NCI-H2196 (cell line): Measurements from ENCODE around the gene METTL26.
"Not testable (repeated sequence)": the region's sequence is repeated elsewhere in the genome, so short reads cannot be mapped to it uniquely, and the experiment has no call there.

ENCODE experiments used
- DNase-seq: peaks from one replicate; lab custom pipeline; 2025; ENCODE audit not compliant: unreplicated experiment; lab: John Stamatoyannopoulos, UW

The METTL26 gene

DNA sequence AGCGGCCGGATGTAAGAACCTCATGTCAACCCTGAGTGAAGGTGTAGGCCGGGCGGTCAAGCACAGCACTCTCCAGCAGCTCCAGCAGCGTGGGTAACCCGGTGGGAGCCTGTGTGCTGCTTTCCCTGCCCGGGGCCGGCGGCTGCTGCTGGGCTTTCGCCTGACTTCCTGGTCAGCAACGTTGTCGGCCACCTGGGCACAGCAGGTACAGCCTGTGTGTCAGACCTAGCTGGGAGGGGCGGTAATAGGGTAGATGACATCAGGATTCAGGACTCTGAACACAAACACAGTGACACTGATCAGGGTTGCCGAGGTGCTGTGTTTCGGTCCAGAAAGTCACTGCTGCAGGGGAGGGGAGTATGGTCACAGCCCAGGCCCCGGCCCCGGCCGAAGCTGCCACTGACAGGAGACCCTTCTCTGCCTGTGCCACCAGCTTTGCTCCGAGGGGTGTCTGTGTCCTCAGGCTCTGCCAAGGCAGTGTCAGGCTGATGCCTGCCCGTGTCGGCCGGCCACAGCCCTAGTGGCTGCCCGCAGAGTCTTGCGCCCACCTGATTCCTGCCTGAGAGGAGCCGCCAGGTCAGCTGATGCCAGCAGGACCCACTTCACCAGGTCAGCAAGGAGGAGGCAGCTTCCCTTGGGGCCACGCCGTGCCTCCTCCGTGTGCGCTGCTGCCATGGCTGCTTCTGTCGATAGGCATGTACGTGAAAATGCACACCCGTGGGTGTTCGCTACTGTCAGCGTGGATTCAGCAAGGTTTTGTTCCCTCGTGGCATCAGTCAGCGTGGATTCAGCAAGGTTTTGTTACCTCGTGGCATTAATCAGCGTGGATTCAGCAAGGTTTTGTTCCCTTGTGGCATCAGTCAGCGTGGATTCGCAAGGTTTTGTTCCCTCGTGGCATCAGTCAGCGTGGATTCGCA is 37.0 kb downstream of the METTL26 start:
- no peak for DNase-seq

GRCh38 chr16:597655-598054 is 38.5 kb downstream of the METTL26 start:
- not testable (repeated sequence) for DNase-seq

GRCh38 chr16:596736-597060 is 39.4 kb downstream of the METTL26 start:
- no peak for DNase-seq

DNA sequence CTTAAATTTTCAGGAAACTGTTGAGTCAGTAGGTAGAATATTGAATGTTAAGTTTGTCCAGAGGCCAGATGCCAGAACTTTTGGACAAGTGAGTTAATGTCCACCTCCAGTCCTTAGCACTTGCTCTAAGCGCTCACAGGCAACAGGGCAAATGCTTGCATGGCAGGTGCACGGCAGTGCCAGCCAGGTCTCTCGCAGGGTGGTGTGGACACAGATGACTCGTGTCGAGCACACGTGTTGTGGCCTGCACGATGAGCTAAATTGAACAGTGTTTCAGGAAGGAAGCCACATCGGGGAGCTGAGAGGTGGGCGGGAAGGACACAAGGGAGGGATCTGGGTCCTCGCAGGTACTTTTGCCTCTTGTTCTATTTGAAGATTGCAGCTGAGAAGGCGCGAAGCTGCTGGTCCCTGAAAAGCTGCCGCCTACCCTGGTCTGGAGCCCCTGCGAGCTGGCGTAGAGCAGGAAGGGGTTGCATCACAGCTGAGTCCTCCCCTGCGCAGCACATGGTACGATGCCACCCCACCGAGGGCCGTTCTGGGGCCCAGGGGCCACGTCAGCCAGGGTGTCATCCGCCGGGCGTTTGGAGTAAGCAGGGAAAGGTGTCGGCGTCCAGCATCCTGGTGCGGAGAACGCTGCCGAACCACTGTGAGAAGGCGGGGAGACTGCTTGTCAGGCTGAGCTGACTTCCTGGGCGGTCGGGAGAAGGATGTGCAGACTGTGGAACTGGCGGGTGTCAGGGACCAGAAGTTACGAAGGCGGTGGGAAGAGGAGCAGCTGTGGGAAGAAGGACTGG is 40.0 kb downstream of the METTL26 start:
- peak; percentile 67 for DNase-seq

DNA sequence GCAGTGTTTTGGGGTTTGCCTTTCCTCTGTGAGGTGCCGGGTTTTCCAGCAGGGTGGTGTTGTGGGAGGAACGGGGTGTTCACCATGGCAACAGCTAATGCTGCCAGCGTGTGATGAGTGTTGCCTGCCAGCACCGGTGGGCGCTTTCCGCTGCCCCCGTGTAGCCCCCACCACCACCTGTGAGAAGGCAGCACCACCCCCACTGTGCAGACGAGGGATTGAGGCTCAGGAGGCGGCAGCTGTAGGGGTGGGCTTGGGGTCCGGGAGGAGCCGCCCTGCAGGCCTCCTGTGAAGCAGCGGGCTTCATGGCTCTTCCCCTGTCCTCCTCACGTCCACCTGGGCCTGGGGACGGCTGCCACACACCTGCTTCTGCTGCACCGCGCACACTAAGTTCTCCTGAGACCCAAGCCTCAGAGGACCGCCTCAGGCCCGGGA is 41.0 kb downstream of the METTL26 start:
- DNase-seq, result no peak

- no peak for DNase-seq
Measured at GRCh38 chr16:593807-594206, 42.3 kb downstream of the METTL26 start.

- DNase-seq, result peak; percentile 82
Measured at GRCh38 chr16:593406-593805, 42.7 kb downstream of the METTL26 start.

- DNase-seq, result peak; percentile 88
Measured at GRCh38 chr16:592518-593306, 43.4 kb downstream of the METTL26 start.

DNA sequence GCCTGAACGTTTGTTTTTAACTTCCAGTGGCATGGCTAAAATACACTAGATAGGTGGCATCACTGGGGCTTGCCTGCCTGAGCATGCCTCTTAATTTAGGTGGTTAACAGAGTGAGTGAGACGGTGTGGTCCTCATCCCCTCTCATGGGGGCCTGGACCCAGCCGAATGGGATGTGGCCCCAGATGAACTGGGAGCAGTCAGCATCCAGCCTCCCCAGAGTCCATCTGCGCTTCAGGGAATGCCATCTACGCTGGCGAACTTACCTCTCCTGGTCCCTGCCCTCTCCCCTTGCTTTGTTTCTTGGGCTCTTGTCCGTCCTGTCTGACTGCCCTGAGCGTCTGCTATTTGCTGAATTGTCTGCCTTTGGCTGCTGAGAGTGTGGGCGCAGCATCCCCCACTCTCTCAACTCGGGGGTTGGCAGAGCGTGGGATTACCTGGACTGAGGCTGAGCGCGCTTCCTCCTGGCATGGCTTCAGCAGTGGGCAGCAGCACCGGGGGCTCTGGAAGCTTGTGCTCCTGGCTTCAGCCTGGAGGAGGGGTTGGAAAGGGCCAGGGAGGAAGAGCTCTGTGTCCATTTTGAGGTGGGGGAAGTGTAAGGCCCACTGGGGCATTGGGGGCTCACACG is 44.1 kb downstream of the METTL26 start:
- no peak for DNase-seq

DNA sequence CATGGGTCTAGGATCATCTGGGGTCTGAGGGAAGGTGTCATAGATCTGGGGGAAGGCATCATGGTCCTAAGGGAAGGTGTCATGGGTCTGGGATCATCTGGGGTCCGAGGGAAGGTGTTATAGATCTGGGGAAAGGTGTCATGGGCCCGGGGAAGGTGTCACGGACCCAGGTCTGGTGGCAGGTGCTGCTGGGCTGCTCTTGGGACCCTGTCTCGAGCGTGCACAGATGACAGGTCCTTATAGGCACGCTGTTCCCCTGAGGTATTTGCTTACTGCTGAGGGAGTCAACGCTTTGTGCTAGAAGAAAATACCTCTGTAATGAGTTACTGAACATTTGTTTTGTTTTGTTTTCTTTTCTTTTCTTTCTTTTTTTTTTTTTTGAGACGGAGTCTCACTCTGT is 44.9 kb downstream of the METTL26 start:
- no peak for DNase-seq

- DNase-seq, result no peak
Measured at GRCh38 chr16:590815-591200, 45.3 kb downstream of the METTL26 start.

- no peak for DNase-seq
Measured at GRCh38 chr16:590188-590814, 45.8 kb downstream of the METTL26 start.

GRCh38 chr16:589658-590187 is 46.4 kb downstream of the METTL26 start, which contains the start of gene RAB40C:
Gene RAB40C (plus strand): TSS chr16:590066. CDS start chr16:590292, 226 bp downstream.
- DNase-seq, result peak; percentile 96

DNA sequence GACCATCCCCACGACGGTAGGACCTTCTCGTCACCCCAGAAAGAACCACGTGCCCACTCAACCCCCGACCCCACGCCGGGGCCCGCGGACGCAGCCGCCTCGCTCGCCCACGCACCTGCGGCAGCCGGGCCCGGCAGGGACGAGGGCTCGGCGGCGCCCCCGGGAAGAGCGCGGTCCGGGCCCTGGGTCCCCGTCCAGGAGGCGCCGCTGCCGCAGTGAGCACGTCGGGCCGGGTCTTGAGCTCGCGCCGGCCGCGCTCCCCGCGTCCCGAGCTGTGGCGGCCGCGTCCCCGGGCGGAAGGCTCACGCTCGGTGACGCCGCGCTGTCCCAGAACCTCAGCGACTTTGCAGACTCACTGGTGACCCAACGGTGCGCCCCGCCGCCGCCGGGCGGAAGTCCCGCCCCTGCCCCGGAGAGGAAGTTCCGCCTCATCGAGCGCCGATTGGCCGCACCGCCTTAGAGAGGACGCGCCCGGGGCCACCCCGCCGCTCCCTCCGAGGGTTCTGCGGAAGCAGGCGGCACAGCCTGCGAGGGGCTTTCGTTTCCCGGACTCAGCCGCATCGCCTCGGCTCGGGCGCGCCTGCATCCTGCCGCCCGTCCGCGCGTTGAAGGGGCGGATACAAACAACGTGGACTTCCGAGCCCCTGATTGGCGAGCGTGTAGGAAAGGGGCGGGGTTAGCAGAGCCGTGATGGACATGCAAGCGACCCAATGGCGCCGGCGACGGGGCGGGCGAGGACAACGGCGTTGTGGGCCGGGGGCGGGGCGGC is 47.0 kb downstream of the METTL26 start:
- peak; percentile 94 for DNase-seq

- DNase-seq, result no peak
Measured at GRCh38 chr16:588639-588888, 47.5 kb downstream of the METTL26 start.

DNA sequence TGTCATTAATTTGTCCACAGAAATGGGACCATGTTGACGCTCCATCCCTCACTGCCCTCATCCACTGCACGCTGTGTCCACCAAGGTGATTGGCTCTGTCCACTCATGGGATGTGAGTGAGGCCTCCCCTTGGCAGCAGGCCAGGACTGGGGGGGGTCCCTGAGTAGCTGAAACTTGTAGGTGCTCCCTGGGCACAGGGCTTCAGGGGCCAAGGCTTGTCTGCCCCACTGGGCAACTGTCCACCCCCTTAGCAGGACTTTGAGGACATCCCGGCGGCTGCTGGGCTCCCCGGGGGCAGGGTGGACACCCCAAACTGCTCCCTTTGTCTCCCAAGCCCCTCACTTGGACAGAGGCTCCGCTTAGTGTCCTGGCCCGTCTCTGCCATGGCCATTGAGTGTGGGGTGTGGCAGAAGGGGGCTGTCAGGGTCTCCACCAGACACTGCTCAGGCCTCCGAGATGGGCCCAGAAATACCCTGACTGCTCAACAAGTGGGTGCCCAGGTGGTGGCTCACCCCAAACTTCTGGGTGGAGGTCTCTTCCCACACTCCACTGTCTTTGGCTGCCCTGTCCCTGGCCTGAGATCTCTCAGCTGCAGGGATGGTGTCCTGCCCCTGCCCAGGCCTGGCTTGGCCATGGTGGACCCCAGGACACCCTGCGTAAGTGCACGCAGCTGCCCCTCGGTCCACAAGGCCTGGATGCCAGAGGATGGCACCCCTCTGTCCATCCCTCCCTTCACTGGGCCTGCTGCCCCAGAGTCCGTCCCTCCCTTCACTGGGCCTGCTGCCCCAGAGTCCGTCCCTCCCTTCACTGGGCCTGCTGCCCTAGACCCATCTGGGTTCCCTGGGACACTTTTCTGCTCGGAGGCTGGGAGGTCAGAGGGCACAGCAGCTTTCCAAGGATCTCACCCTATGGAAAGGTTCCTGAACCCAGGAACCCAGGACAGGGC is 49.2 kb downstream of the METTL26 start:
- DNase-seq, result no peak

DNA sequence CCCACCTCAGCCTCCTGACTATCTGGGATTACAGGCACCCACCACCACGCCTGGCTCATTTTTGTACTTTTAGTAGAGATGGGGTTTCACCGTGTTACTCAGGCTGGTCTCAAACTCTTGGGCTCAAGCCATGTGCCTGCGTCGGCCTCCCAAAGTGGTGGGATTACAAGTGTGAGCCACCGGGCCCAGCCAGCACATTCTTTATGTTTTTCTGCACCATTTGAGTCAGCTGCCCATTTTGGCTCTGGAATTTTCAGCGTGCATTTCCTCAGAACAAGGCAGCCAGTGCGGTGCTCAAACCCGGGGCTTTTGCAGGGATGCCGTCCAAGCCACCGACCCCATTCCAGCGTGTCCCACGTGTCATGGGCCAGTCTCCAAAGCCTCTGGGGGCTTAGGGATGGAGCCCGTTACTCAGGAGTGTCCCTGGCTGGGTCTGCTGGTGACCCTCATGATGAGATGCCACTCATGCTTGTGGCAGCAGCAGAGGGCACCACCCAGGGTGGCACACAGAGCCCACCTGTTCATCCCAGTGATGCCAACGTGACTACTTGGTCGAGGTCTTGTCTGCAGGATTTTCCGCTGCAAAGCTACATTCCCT is 50.0 kb downstream of the METTL26 start:
- DNase-seq, result no peak

DNA sequence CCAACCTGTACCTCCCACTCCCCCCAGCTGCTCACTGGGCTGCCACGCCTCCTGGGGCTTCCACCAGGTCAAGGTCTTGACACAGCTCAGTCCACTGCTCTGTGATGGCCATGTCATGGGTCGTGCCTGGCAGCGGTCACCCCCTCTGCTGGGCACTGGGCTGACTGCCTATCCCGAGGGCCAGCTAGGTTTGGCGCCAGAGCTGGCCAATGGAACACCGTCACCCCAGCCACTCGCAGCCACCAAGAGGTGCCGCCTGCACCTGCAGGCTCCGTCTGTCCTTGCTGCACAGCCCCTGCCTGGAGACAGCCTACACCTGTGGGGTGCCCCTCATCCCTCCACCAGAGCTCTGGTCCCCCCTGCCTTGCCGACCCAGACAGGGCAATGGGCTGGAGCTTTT is 50.8 kb downstream of the METTL26 start:
- DNase-seq, result peak; percentile 29
